NCI-H446 (cell line): ENCODE results near the gene TXNDC15.
"Not testable (repeated sequence)": the region's sequence is repeated elsewhere in the genome, so short reads cannot be mapped to it uniquely, and the experiment has no call there.

Experiments used
- DNase-seq, 2 experiments: peaks; one replicate each; lab custom pipeline; 2025; lab: John Stamatoyannopoulos, UW

TXNDC15 gene

GRCh38 chr5:134877159-134877558 lies 3.0 kb downstream of the TXNDC15 start:
- no peak for DNase-seq

GRCh38 chr5:134878403-134878802 lies 4.2 kb downstream of the TXNDC15 start:
- no peak for DNase-seq

- DNase-seq, result peak in 1 of 2 experiments; percentile 5
Measured at GRCh38 chr5:134879456-134879855, 5.3 kb downstream of the TXNDC15 start.

GRCh38 chr5:134880937-134881336 lies 6.8 kb downstream of the TXNDC15 start:
- not testable (repeated sequence) for DNase-seq

GRCh38 chr5:134881711-134882110 lies 7.5 kb downstream of the TXNDC15 start:
- not testable (repeated sequence) for DNase-seq

- no peak for DNase-seq
Measured at GRCh38 chr5:134887593-134888159, 13.5 kb downstream of the TXNDC15 start.

GRCh38 chr5:134889335-134889734 lies 15.2 kb downstream of the TXNDC15 start:
- DNase-seq, result no peak

- DNase-seq, result no peak
Measured at GRCh38 chr5:134891473-134891872, 17.3 kb downstream of the TXNDC15 start.

- DNase-seq, result no peak
Measured at GRCh38 chr5:134892282-134892681, 18.1 kb downstream of the TXNDC15 start.

GRCh38 chr5:134892926-134893325 lies 18.8 kb downstream of the TXNDC15 start:
- no peak for DNase-seq

- no peak for DNase-seq
Measured at GRCh38 chr5:134893748-134894505, 19.8 kb downstream of the TXNDC15 start.

GRCh38 chr5:134902071-134902801 lies 28.1 kb downstream of the TXNDC15 start:
- no peak for DNase-seq

GRCh38 chr5:134904610-134905245 lies 30.6 kb downstream of the TXNDC15 start, which contains the start of gene PCBD2:
TSS of gene PCBD2 (plus strand) at chr5:134905131. CDS start at chr5:134905140, 9 bp downstream.
- peak; percentile 78 to 94 for DNase-seq

- DNase-seq, result peak; percentile 66 to 74
Measured at GRCh38 chr5:134905246-134905996, 31.2 kb downstream of the TXNDC15 start.

GRCh38 chr5:134906811-134907210 lies 32.6 kb downstream of the TXNDC15 start:
- DNase-seq, result no peak

- not testable (repeated sequence) for DNase-seq
Measured at GRCh38 chr5:134910752-134911151, 36.6 kb downstream of the TXNDC15 start.

GRCh38 chr5:134911285-134912206 lies 37.4 kb downstream of the TXNDC15 start:
- no peak for DNase-seq

GRCh38 chr5:134913254-134913653 lies 39.1 kb downstream of the TXNDC15 start:
- no peak for DNase-seq

GRCh38 chr5:134913795-134914194 lies 39.6 kb downstream of the TXNDC15 start:
- no peak for DNase-seq

GRCh38 chr5:134917070-134917815 lies 43.1 kb downstream of the TXNDC15 start:
- no peak for DNase-seq
